ENCODE measurements around the gene DNMT3A. TPM values are rescaled to one million over a fixed set of nuclear protein-coding genes. Genes with fewer than 3 reads are reported as not detected.

The DNMT3A gene
- total RNA-seq, 1 experiment from 2014 or later, result 215 TPM

DNA sequence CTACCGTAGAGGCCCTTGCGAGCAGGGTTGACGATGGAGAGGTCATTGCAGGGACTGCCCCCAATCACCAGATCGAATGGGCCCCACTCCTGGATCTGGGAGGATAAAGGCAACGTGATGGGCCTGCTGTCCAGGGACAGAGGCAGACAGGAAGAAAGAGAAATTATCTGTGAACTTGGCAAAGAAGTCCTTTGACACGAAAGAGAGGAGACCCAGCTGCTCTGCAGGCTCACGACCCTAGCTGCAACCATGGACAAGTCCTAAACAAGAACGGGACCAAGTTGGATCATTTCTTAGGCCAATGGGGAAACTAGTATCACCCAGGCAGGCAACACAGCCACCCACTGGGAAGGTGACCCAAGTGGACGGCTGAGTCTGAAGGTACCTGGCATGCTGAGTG lies 101.1 kb downstream of the DNMT3A start:
- no peaks in the 10 kb centered on the region for H3K23me2 ChIP-seq (ENCODE audit: insufficient read length, low read depth, low read length, poor library complexity, severe bottlenecking)
- H3K14ac ChIP-seq (ENCODE audit: insufficient read depth, low read length), result no peak overlapping the region
- no peak overlapping the region for H3T11ph ChIP-seq (ENCODE audit: low read length)
- no peaks in the 10 kb centered on the region for H3K79me2 ChIP-seq (ENCODE audit: insufficient read depth, low read length)
- H3K23ac ChIP-seq (ENCODE audit: insufficient read length, low read depth, low read length), result no peak overlapping the region
- H4K20me1 ChIP-seq (ENCODE audit: control insufficient read depth, insufficient read depth, insufficient read length), result no peaks in the 10 kb centered on the region
- H2BK5ac ChIP-seq (ENCODE audit: insufficient read length, low read length), result no peak overlapping the region
- no peak overlapping the region for H3K56ac ChIP-seq (ENCODE audit: insufficient read length, low read depth, low read length)
- no peak overlapping the region for H2AK5ac ChIP-seq (ENCODE audit: insufficient read length, low read length)
- H3K27ac ChIP-seq (ENCODE audit: insufficient read length, low read depth, low read length), result no peak overlapping the region
- no peak overlapping the region for H3K4me3 Mint-ChIP-seq
- H4K91ac ChIP-seq (ENCODE audit: insufficient read length, low read depth, low read length), result no peak overlapping the region
- TF ChIP-seq CTCF (conservative IDR thresholded peaks at IDR 0.05), result no peak
- H3K27me3 ChIP-seq (ENCODE audit: insufficient read depth, low read length), result no peaks in the 10 kb centered on the region
- no peak overlapping the region for H4K8ac ChIP-seq (replicated peaks; ENCODE audit: insufficient read length, low read depth, low read length)
- H3K4me2 ChIP-seq (ENCODE audit: insufficient read depth, insufficient read length, low read length), result no peak overlapping the region
- H3K4me1 Mint-ChIP-seq, result no peaks in the 10 kb centered on the region
- H2BK20ac ChIP-seq (ENCODE audit: low read depth, low read length, poor library complexity, severe bottlenecking), result no peak overlapping the region
- 0 out of 7 replicates have a peak overlapping the region, but pooled peaks of 1 of the 3 experiments have one; percentile 39 for H3K27ac Mint-ChIP-seq
- no peak overlapping the region for H2BK15ac ChIP-seq (ENCODE audit: low read depth, low read length)
- H3K79me1 ChIP-seq (ENCODE audit: insufficient read depth, low read depth, low read length, poor library complexity, severe bottlenecking), result no peaks in the 10 kb centered on the region
- no peaks in the 10 kb centered on the region for H3K9me3 ChIP-seq (ENCODE audit: control insufficient read depth, low read depth, low read length)
- WGBS (ENCODE audit: extremely low coverage, insufficient read length, low lambda C conversion rate), result no CpG with 5 or more reads among the region's 9 CpGs
- H4K5ac ChIP-seq (ENCODE audit: insufficient read length, low read depth, low read length), result no peak overlapping the region
- no peak overlapping the region for H2AFZ ChIP-seq (ENCODE audit: low read length)
- no peaks in the 10 kb centered on the region for H3K4me1 ChIP-seq (ENCODE audit: insufficient read depth, low read length)
- no peak overlapping the region for H3K4ac ChIP-seq (ENCODE audit: low read depth, low read length)
- no peak overlapping the region for H2BK12ac ChIP-seq (ENCODE audit: insufficient read length, low read depth, low read length)
- H3K9ac ChIP-seq (ENCODE audit: extremely low read depth, insufficient read length, low read length), result no peak overlapping the region
- no peak overlapping the region for H2BK120ac ChIP-seq (ENCODE audit: low read depth, low read length, poor library complexity, severe bottlenecking)
- no peaks in the 10 kb centered on the region for H3K27me3 Mint-ChIP-seq (ENCODE audit: low read depth)
- peaks cover 65 to 99% (median 91%) of the 10 kb centered on the region in 3 experiments for H3K36me3 Mint-ChIP-seq (ENCODE audit: insufficient read depth in 1 of 3, low read depth in 3 of 3)
- no peaks in the 10 kb centered on the region for H3K9me3 Mint-ChIP-seq
- H3K18ac ChIP-seq (ENCODE audit: insufficient read length, low read depth, low read length), result no peak overlapping the region
- DNase-seq, result no peak

All from H9 (cell line).